Measurements from ENCODE around the gene C2orf66. TPM values are rescaled to one million over a fixed set of nuclear protein-coding genes. Genes with fewer than 3 reads are reported as not detected.

The C2orf66 gene
- total and polyA plus RNA-seq, 2 experiments from 2014 or later: 0.07 TPM; not detected in 1

DNA sequence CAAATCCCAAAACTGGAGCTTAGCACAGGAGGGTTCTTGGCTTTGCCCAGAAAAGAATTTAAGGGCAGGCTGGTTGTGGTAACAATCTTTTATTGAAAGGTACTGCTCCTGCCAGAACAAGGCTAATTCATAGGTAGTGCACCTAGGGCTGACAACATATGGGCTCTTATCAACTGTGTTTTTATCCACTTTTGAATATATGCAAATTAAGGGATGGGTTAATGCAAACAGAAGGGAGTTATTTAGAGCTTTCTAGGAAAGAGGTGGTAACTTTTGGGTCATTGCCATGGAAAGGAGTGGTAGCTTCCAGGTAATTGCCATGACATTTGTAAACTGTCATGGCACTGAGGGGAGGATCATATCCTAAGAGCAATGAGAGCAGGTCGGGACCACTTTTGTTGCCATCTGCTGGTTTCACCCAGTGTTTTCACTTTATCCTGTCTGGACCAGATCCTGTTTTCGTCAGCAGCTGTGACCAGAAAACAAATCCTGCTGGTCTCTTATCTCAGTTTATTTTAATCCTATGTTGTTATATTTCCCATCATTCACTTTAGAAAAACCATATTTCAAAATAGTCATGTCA, 981 bp downstream of the C2orf66 start:
- H3K9me2 ChIP-seq (replicated peaks; ENCODE audit: insufficient read depth): no peaks in the 10 kb centered on the region
- no peaks in the 10 kb centered on the region for H3K79me2 ChIP-seq
- H3K27me3 ChIP-seq: peaks cover 10% of the 10 kb centered on the region
- no peak for DNase-seq (ENCODE audit: low spot score)
- TF ChIP-seq, protein P1, sequence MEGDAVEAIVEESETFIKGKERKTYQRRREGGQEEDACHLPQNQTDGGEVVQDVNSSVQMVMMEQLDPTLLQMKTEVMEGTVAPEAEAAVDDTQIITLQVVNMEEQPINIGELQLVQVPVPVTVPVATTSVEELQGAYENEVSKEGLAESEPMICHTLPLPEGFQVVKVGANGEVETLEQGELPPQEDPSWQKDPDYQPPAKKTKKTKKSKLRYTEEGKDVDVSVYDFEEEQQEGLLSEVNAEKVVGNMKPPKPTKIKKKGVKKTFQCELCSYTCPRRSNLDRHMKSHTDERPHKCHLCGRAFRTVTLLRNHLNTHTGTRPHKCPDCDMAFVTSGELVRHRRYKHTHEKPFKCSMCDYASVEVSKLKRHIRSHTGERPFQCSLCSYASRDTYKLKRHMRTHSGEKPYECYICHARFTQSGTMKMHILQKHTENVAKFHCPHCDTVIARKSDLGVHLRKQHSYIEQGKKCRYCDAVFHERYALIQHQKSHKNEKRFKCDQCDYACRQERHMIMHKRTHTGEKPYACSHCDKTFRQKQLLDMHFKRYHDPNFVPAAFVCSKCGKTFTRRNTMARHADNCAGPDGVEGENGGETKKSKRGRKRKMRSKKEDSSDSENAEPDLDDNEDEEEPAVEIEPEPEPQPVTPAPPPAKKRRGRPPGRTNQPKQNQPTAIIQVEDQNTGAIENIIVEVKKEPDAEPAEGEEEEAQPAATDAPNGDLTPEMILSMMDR (IDR thresholded peaks at IDR 0.05; ENCODE audit: poor library complexity): no peak
- TF ChIP-seq EZH2 (IDR thresholded peaks at IDR 0.05; ENCODE audit: borderline replicate concordance): no peak
- no peak for TF ChIP-seq EZH2phosphoT487 (IDR thresholded peaks at IDR 0.05; ENCODE audit: low read depth, severe bottlenecking, unreplicated experiment)
- no peaks in the 10 kb centered on the region for H3K9me3 ChIP-seq (ENCODE audit: low read depth)
- H3K27ac ChIP-seq: no peak overlapping the region
- H3K4me2 ChIP-seq: no peak overlapping the region
- H4K20me1 ChIP-seq (ENCODE audit: insufficient read depth, poor library complexity, severe bottlenecking): no peaks in the 10 kb centered on the region
- 49% methylated on average over 2 of the region's 2 CpGs for WGBS (ENCODE audit: low lambda C conversion rate, missing lambda C conversion rate)
- H2AFZ ChIP-seq: no peak overlapping the region
- H3K4me1 ChIP-seq (ENCODE audit: insufficient read depth): no peaks in the 10 kb centered on the region
- H3K4me3 ChIP-seq: no peak overlapping the region
- H3K36me3 ChIP-seq (replicated peaks; ENCODE audit: insufficient read depth, low read depth): no peaks in the 10 kb centered on the region

DNA sequence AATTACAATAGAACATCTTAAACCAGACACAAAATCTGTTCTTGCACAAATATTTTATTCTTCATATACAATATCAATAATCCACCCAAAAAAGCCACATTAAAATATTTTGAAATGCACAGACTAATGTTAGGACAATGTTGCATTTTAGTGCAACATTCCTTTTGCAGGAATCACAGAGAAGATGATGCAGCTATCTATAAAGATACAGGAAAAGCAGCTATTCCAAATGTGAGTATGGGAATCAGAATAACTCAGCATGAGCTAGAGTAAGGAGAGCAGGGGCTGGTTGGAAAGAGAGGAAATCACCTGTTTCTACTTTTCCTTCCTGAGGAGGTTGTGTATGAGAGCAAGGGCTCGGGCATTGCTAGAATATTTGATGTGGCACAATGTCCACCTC, 4.8 kb downstream of the C2orf66 start:
- DNase-seq (ENCODE audit: low spot score): no peak
- WGBS (ENCODE audit: low lambda C conversion rate, missing lambda C conversion rate): 71% methylated on average over 1 of the region's 1 CpG
- Histone ChIP-seq H3K4me2 (no peak overlapping the region), H3K79me2 (no peaks in the 10 kb centered on the region), H3K27ac (no peak overlapping the region), H3K36me3 (replicated peaks; ENCODE audit: insufficient read depth, low read depth) (no peaks in the 10 kb centered on the region), H3K27me3 (peaks cover 6% of the 10 kb centered on the region), H4K20me1 (ENCODE audit: insufficient read depth, poor library complexity, severe bottlenecking) (no peaks in the 10 kb centered on the region), H3K9me2 (replicated peaks; ENCODE audit: insufficient read depth) (no peaks in the 10 kb centered on the region), H3K4me1 (ENCODE audit: insufficient read depth) (no peaks in the 10 kb centered on the region), H3K4me3 (no peak overlapping the region), H2AFZ (no peak overlapping the region), H3K9me3 (ENCODE audit: low read depth) (no peaks in the 10 kb centered on the region)
- TF ChIP-seq, protein P1 (IDR thresholded peaks at IDR 0.05; ENCODE audit: poor library complexity): no peak
- TF ChIP-seq EZH2phosphoT487 (IDR thresholded peaks at IDR 0.05; ENCODE audit: low read depth, severe bottlenecking, unreplicated experiment): no peak
- TF ChIP-seq EZH2 (IDR thresholded peaks at IDR 0.05; ENCODE audit: borderline replicate concordance): no peak

DNA sequence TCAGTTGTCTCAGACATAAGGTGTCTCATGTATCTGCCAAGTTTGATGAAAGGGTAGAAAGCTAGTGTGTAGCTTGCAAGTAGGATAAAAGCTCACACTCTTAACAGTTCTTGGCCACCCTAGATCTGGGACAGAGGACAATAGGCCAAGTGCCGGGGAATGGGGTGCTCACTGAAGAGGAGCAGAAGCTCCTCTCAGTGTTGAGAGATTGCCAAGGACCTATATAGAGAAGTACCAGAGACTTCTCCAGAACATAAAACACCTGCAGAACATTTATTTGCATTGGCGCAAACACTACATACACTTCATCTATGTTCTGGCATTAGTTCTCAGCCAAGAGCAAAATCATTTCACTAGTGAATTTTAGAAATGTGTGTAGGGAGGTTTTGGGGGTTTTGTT, 6.8 kb downstream of the C2orf66 start:
- no peak overlapping the region for H3K4me3 ChIP-seq
- no peaks in the 10 kb centered on the region for H4K20me1 ChIP-seq (ENCODE audit: insufficient read depth, poor library complexity, severe bottlenecking)
- TF ChIP-seq, protein P1 (IDR thresholded peaks at IDR 0.05; ENCODE audit: poor library complexity): no peak
- TF ChIP-seq EZH2phosphoT487 (IDR thresholded peaks at IDR 0.05; ENCODE audit: low read depth, severe bottlenecking, unreplicated experiment) (no peak), EZH2 (IDR thresholded peaks at IDR 0.05; ENCODE audit: borderline replicate concordance) (no peak)
- H2AFZ ChIP-seq: no peak overlapping the region
- peaks cover 7% of the 10 kb centered on the region for H3K4me1 ChIP-seq (ENCODE audit: insufficient read depth)
- H3K9me2 ChIP-seq (replicated peaks; ENCODE audit: insufficient read depth): no peaks in the 10 kb centered on the region
- H3K79me2 ChIP-seq: peaks cover 18% of the 10 kb centered on the region
- WGBS (ENCODE audit: low lambda C conversion rate, missing lambda C conversion rate): 94% methylated on average over 2 of the region's 2 CpGs
- H3K4me2 ChIP-seq: no peak overlapping the region
- peaks cover 6% of the 10 kb centered on the region for H3K27me3 ChIP-seq
- no peak overlapping the region for H3K27ac ChIP-seq
- H3K36me3 ChIP-seq (replicated peaks; ENCODE audit: insufficient read depth, low read depth): no peaks in the 10 kb centered on the region
- DNase-seq (ENCODE audit: low spot score): no peak
- H3K9me3 ChIP-seq (ENCODE audit: low read depth): no peaks in the 10 kb centered on the region

Data from hepatocyte (in vitro differentiated cells).